ENCODE results near the gene USH2A. TPM values are rescaled to one million over a fixed set of nuclear protein-coding genes. Genes with fewer than 3 reads are reported as not detected.

Gene USH2A
- polyA plus RNA-seq, 1 of the 3 experiments (the other 2 are of a cell fraction) = under 0.01 TPM

- TF ChIP-seq REST (IDR thresholded peaks at IDR 0.05; ENCODE audit: low read depth, low read length) = no peak
- no peak for TF ChIP-seq SMC3 (IDR thresholded peaks at IDR 0.05; ENCODE audit: low read depth, low read length)
- TF ChIP-seq TEAD4 (IDR thresholded peaks at IDR 0.05; ENCODE audit: borderline replicate concordance, insufficient read depth) = no peak
Observed at GRCh38 chr1:216209125-216209524, 214.1 kb downstream of the USH2A start (continued).

GRCh38 chr1:216207154-216207553, 216.1 kb downstream of the USH2A start:
- Histone ChIP-seq H3K27me3 (ENCODE audit: insufficient read depth) (no peaks in the 10 kb centered on the region), H3K4me2 (no peak overlapping the region), H3K4me3 (ENCODE audit: low read depth in 2 of 2, low read length in 1 of 2) (no peak overlapping the region), H2AFZ (ENCODE audit: low read depth) (no peak overlapping the region), H3F3A (replicated peaks; ENCODE audit: insufficient read depth) (no peaks in the 10 kb centered on the region), H4K20me1 (ENCODE audit: insufficient read depth) (no peaks in the 10 kb centered on the region), H3K79me2 (ENCODE audit: insufficient read depth) (no peaks in the 10 kb centered on the region), H3K9me3 (no peaks in the 10 kb centered on the region), H3K36me3 (replicated peaks in 1 of 2; ENCODE audit: control insufficient read depth in 1 of 2, insufficient read depth in 2 of 2, low read length in 1 of 2) (no peaks in the 10 kb centered on the region), H3K27ac (ENCODE audit: low read depth in 2 of 2, low read length in 1 of 2) (no peak overlapping the region), H3K9ac (no peak overlapping the region), H3K4me1 (ENCODE audit: control insufficient read depth in 1 of 2, insufficient read depth in 2 of 2, low read depth in 1 of 2, low read length in 1 of 2) (peaks cover 0 to 6% of the 10 kb centered on the region in 2 experiments; a peak in 1 of 4 replicates), H3K9me2 (no peaks in the 10 kb centered on the region)
- ChIA-PET POLR2A (no interaction called here), CTCF (no interaction called here)
- no peak for DNase-seq
- TF ChIP-seq MXI1 (IDR thresholded peaks at IDR 0.05; ENCODE audit: low read depth, low read length) = no peak
- TF ChIP-seq SIN3A (IDR thresholded peaks at IDR 0.05; ENCODE audit: borderline replicate concordance, low read depth, low read length) = no peak
- no peak for TF ChIP-seq FOXM1 (IDR thresholded peaks at IDR 0.05; ENCODE audit: low read depth)
- TF ChIP-seq RFX5 (IDR thresholded peaks at IDR 0.05; ENCODE audit: low read length) = no peak
- no peak for TF ChIP-seq RCOR1 (IDR thresholded peaks at IDR 0.05; ENCODE audit: low read length)
- TF ChIP-seq FOXJ3 (CRISPR knock-in tag; IDR thresholded peaks at IDR 0.05) = no peak
- no peak for TF ChIP-seq USF2 (IDR thresholded peaks at IDR 0.05; ENCODE audit: borderline replicate concordance, low read depth, low read length)
- WGBS (ENCODE audit: low lambda C conversion rate) = 72% methylated on average over 1 of the region's 1 CpG

DNA sequence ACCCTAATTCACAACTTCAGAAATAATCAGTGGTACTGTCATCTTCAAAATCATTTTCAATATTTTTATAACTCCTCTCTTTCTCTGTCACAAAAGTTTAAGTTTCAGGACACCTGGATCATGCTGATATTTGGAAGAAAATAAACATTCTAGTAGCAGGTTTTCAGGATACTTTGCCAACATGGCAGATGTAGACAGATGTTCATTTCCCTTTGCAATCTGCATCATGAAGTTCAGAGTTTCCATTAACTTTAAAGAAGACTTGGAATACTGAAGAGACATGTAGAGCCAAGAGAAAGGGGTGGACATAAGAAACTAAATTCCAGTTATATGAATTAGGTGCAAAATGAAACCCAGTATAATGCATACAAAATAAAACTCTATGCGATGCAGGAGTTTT, 218.1 kb downstream of the USH2A start:
- ChIA-PET CTCF (interaction anchor here (3.7 kb wide), 1 partner anchor 16 kb away, joined by 15 read pairs; no protein-coding TSS in a partner anchor), POLR2A (no interaction called here)
- peaks cover 0 to 4% of the 10 kb centered on the region in 2 experiments; a peak in 1 of 4 replicates for H3K4me1 ChIP-seq (ENCODE audit: control insufficient read depth in 1 of 2, insufficient read depth in 2 of 2, low read depth in 1 of 2, low read length in 1 of 2)
- H3K79me2 ChIP-seq (ENCODE audit: insufficient read depth) = no peaks in the 10 kb centered on the region
- no peak overlapping the region for H2AFZ ChIP-seq (ENCODE audit: low read depth)
- no peaks in the 10 kb centered on the region for H3K9me2 ChIP-seq
- H4K20me1 ChIP-seq (ENCODE audit: insufficient read depth) = no peaks in the 10 kb centered on the region
- no peak overlapping the region for H3K4me2 ChIP-seq
- no peaks in the 10 kb centered on the region for H3K9me3 ChIP-seq
- no peak for DNase-seq
- no peaks in the 10 kb centered on the region for H3K27me3 ChIP-seq (ENCODE audit: insufficient read depth)
- H3K27ac ChIP-seq (ENCODE audit: low read depth in 2 of 2, low read length in 1 of 2) = no peak overlapping the region
- no peaks in the 10 kb centered on the region for H3K36me3 ChIP-seq (replicated peaks in 1 of 2; ENCODE audit: control insufficient read depth in 1 of 2, insufficient read depth in 2 of 2, low read length in 1 of 2)
- TF ChIP-seq, protein P1, sequence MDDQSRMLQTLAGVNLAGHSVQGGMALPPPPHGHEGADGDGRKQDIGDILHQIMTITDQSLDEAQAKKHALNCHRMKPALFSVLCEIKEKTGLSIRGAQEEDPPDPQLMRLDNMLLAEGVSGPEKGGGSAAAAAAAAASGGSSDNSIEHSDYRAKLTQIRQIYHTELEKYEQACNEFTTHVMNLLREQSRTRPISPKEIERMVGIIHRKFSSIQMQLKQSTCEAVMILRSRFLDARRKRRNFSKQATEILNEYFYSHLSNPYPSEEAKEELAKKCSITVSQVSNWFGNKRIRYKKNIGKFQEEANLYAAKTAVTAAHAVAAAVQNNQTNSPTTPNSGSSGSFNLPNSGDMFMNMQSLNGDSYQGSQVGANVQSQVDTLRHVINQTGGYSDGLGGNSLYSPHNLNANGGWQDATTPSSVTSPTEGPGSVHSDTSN (IDR thresholded peaks at IDR 0.05) = no peak
- TF ChIP-seq RXRA (IDR thresholded peaks at IDR 0.05; ENCODE audit: borderline replicate concordance, low read depth) = no peak
- TF ChIP-seq EZH2phosphoT487 (IDR thresholded peaks at IDR 0.05; ENCODE audit: borderline replicate concordance, low read depth) = no peak
- no peak for TF ChIP-seq MAX (IDR thresholded peaks at IDR 0.05; ENCODE audit: low read depth)
- no peak for TF ChIP-seq YY1 (IDR thresholded peaks at IDR 0.05; ENCODE audit: low read depth)
- no peak for TF ChIP-seq FOXM1 (IDR thresholded peaks at IDR 0.05; ENCODE audit: low read depth)
- TF ChIP-seq GABPA (IDR thresholded peaks at IDR 0.05; ENCODE audit: low read depth) = no peak
- TF ChIP-seq SMC3 (IDR thresholded peaks at IDR 0.05; ENCODE audit: low read depth, low read length) = no peak
- no peak for TF ChIP-seq RCOR1 (IDR thresholded peaks at IDR 0.05; ENCODE audit: low read length)
- 73% methylated on average over 1 of the region's 1 CpG for WGBS (ENCODE audit: low lambda C conversion rate)
- H3K9ac ChIP-seq = no peak overlapping the region
- no peaks in the 10 kb centered on the region for H3F3A ChIP-seq (replicated peaks; ENCODE audit: insufficient read depth)
- no peak overlapping the region for H3K4me3 ChIP-seq (ENCODE audit: low read depth in 2 of 2, low read length in 1 of 2)
